Endothelial cell of umbilical vein (primary cell): ENCODE data around the gene RAD51B. TPM values are rescaled to one million over a fixed set of nuclear protein-coding genes. Genes with fewer than 3 reads are reported as not detected.

Experiments used
- BruUV-seq: library from RNA; stranded (reverse); fragments of 400-500 nt; replicated peaks from 2 replicates; lab custom pipeline; 2021; lab: Mats Ljungman, UMichigan
- CTCF ChIA-PET: fragments of 300-600, 350-600 bp; sonication (Branson Sonifier 250); formaldehyde crosslinking; loops from one replicate; lab custom pipeline; 2021; ENCODE audit warnings: antibody characterized with exemption, inconsistent platforms; lab: Charles Lee
- POLR2A ChIA-PET: fragments of 300-600, 350-600 bp; sonication (Branson Sonifier 250); formaldehyde crosslinking; loops from one replicate; lab custom pipeline; 2021; ENCODE audit warnings: antibody characterized with exemption, inconsistent platforms; lab: Charles Lee
- DNase-seq: peaks from one replicate; pipeline ENCODE4 v3.0.0-alpha.2; 2011; ENCODE audit warnings: low read depth, low spot score
- FAIRE-seq: peaks from 2 replicates; lab custom pipeline; 2011; peaks lifted over from hg19 to GRCh38; lab: Jason Lieb, UNC
- H2AFZ ChIP-seq: 2 replicates; pipeline ENCODE4 v1.6.0; 2012; ENCODE audit warnings: low read depth, low read length, control low read depth, inconsistent platforms
- H3K27ac ChIP-seq: 2 replicates; pipeline ENCODE4 v1.5.1; 2011; ENCODE audit warnings: low read depth, mild to moderate bottlenecking, control low read depth, low read length, moderate library complexity; ENCODE audit not compliant: insufficient read depth
- H3K27me3 ChIP-seq, 2 experiments: 2 replicates each; pipeline versions ENCODE4 v1.6.0 to v1.6.1; 2011; ENCODE audit warnings: low read length in 2 of 2, mixed read lengths in 1 of 2; ENCODE audit not compliant: control insufficient read depth in 2 of 2, insufficient read depth in 2 of 2
- H3K36me3 ChIP-seq, 2 experiments: 2 replicates in 1 of 2; 3 replicates in 1 of 2; pipeline ENCODE4 v1.5.1; 2011; ENCODE audit warnings: low read length in 2 of 2, mild to moderate bottlenecking in 1 of 2, moderate library complexity in 1 of 2; ENCODE audit not compliant: control insufficient read depth in 2 of 2, insufficient read depth in 2 of 2; ENCODE audit errors: extremely low read depth in 1 of 2
- H3K4me1 ChIP-seq: 3 replicates; pipeline ENCODE4 v1.5.1; 2011; ENCODE audit warnings: mild to moderate bottlenecking, low read length; ENCODE audit not compliant: control insufficient read depth, insufficient read depth; ENCODE audit errors: extremely low read depth
- H3K4me2 ChIP-seq: 2 replicates; pipeline ENCODE4 v1.6.1; 2011; ENCODE audit warnings: low read length, control low read depth, mixed read lengths; ENCODE audit not compliant: insufficient read depth
- H3K4me3 ChIP-seq, 3 experiments: fragments of 200-600 bp in 1 of 3; sonication (generic), shearing (Covaris generic) in 1 of 3; replicated peaks in 1 of 3; 2 replicates each; pipeline ENCODE4 v1.5.1; 2011 to 2016; ENCODE audit warnings: control low read depth in 3 of 3, low read length in 3 of 3, mild to moderate bottlenecking in 2 of 3, inconsistent platforms in 1 of 3, low read depth in 1 of 3, moderate library complexity in 1 of 3; ENCODE audit not compliant: insufficient read depth in 1 of 3
- H3K79me2 ChIP-seq: 2 replicates; pipeline ENCODE4 v1.6.0; 2012; ENCODE audit warnings: low read length, inconsistent platforms; ENCODE audit not compliant: control insufficient read depth, insufficient read depth
- H3K9ac ChIP-seq: replicated peaks from 2 replicates; pipeline ENCODE3; 2011; ENCODE audit warnings: low read length, control low read depth; ENCODE audit not compliant: insufficient read depth; ENCODE audit errors: extremely low read depth
- H3K9me1 ChIP-seq: replicated peaks from 3 replicates; pipeline ENCODE4 v1.6.0; 2011; ENCODE audit warnings: mild to moderate bottlenecking, low read length; ENCODE audit not compliant: control insufficient read depth, insufficient read depth; ENCODE audit errors: extremely low read depth
- H3K9me3 ChIP-seq: replicated peaks from 2 replicates; pipeline ENCODE4 v1.5.1; 2012; ENCODE audit warnings: low read length, inconsistent platforms; ENCODE audit not compliant: control insufficient read depth, insufficient read depth
- H4K20me1 ChIP-seq: replicated peaks from 2 replicates; pipeline ENCODE3; 2011; ENCODE audit warnings: mild to moderate bottlenecking, low read length; ENCODE audit not compliant: control insufficient read depth, insufficient read depth; ENCODE audit errors: extremely low read depth
- CTCF ChIP-seq, 2 donors: IDR thresholded peaks; 1 replicate in 1 of 2; 2 replicates in 1 of 2; pipeline ENCODE4 v1.5.1; 2011; ENCODE audit warnings: low read length in 2 of 2, mild to moderate bottlenecking in 2 of 2, moderate library complexity in 2 of 2, control low read depth in 1 of 2, inconsistent platforms in 1 of 2, low read depth in 1 of 2; ENCODE audit not compliant: insufficient read depth in 1 of 2; ENCODE audit errors: extremely low read depth in 1 of 2
- FOS ChIP-seq: IDR thresholded peaks from 2 replicates; pipeline ENCODE4 v1.6.1; 2011; ENCODE audit warnings: mild to moderate bottlenecking, low read length, moderate library complexity, borderline replicate concordance; ENCODE audit not compliant: insufficient read depth
- JUN ChIP-seq: IDR thresholded peaks from 2 replicates; pipeline ENCODE4 v1.6.1; 2011; ENCODE audit warnings: borderline replicate concordance, low read depth; ENCODE audit not compliant: insufficient read length, insufficient read depth
- MAX ChIP-seq: IDR thresholded peaks from 2 replicates; pipeline ENCODE4 v1.6.1; 2011; ENCODE audit not compliant: insufficient read depth, insufficient read length
- MYC ChIP-seq: IDR thresholded peaks from one replicate; pipeline ENCODE4 v1.6.1; 2011; ENCODE audit warnings: mild to moderate bottlenecking, low read depth, low read length
- POLR2A ChIP-seq: IDR thresholded peaks from 2 replicates; pipeline ENCODE4 v1.6.1; 2012; ENCODE audit warnings: low read depth, mild to moderate bottlenecking, control low read depth, low read length
- POLR2AphosphoS5 ChIP-seq: IDR thresholded peaks from 2 replicates; pipeline ENCODE4 v1.6.1; 2012; ENCODE audit warnings: low read depth, mild to moderate bottlenecking, control low read depth, low read length, moderate library complexity; ENCODE audit not compliant: insufficient read depth
- dilution Hi-C: fragments of 300-500 bp; cut with MboI; formaldehyde crosslinking; loops from one replicate; pipeline ENCODE4 v1.15.0; 2019; ENCODE audit warnings: low sequenced_read_pairs; ENCODE audit not compliant: extremely low pct_ligation_motif_present
- intact Hi-C: fragments of 100-400 bp; cut with micrococcal nuclease; formaldehyde crosslinking; loops from one replicate; pipeline ENCODE4 v1.10.0; 2022
- polyA plus RNA-seq, 4 experiments: library from polyadenylated mRNA; depleted of rRNA in 3 of 4; stranded (reverse) in 3 of 4; unstranded in 1 of 4; fragments of >200 nt; gene quantifications; 2 replicates each; pipeline versions ENCODE4 v1.2.1 to v1.2.3, GENCODE V29; 2011 to 2012; ENCODE audit warnings: missing spikeins in 1 of 4
- total RNA-seq: library from RNA; stranded (reverse); gene quantifications from 2 replicates; pipeline ENCODE4 v1.2.3, GENCODE V29; 2021

The RAD51B gene
- total and polyA plus RNA-seq, 2 donors (not counting 3 experiments of a cell fraction or from before 2014, with no cell fraction given), result 3.9 to 19.0 TPM

- TF ChIP-seq POLR2A, result no peak
- no peak for TF ChIP-seq CTCF (IDR thresholded peaks at IDR 0.05; ENCODE audit: extremely low read depth in 1 of 2, insufficient read depth in 1 of 2, low read depth in 1 of 2, low read length in 2 of 2)
- no peak for TF ChIP-seq JUN
- no peak for TF ChIP-seq FOS
- TF ChIP-seq MAX, result no peak
- no peak for TF ChIP-seq MYC
- TF ChIP-seq POLR2AphosphoS5, result no peak
- H3K4me3 ChIP-seq, result no peak overlapping the region
- dilution Hi-C loops, result no loop called here
- no peaks in the 10 kb centered on the region for H4K20me1 ChIP-seq
- no peak for FAIRE-seq
- intact Hi-C loops, result no loop called here
- no peaks in the 10 kb centered on the region for H3K9me3 ChIP-seq
- POLR2A ChIA-PET, result no interaction called here
- no peak overlapping the region for H2AFZ ChIP-seq
- no peak overlapping the region for H3K4me2 ChIP-seq
- no TSS peak for BruUV-seq
- H3K9ac ChIP-seq, result no peak overlapping the region
- H3K36me3 ChIP-seq, result no peaks in the 10 kb centered on the region
- no peak overlapping the region for H3K27ac ChIP-seq
- H3K27me3 ChIP-seq, result no peaks in the 10 kb centered on the region
- no peak for DNase-seq
- peaks cover 19% of the 10 kb centered on the region for H3K4me1 ChIP-seq
- no peaks in the 10 kb centered on the region for H3K9me1 ChIP-seq
- H3K79me2 ChIP-seq, result no peaks in the 10 kb centered on the region
- CTCF ChIA-PET, result interaction anchor here (0.7 kb wide), 1 partner anchor 33 kb away, joined by 3 read pairs; no protein-coding TSS in a partner anchor
Measured at GRCh38 chr14:68253878-68254528, 434.4 kb downstream of the RAD51B start.
